Sigmoid colon (tissue), 3 donors: ENCODE data around the gene SMG5.

Experiments
- POLR2A ChIP-seq, 2 donors: fragments of 450-650 bp; IDR thresholded peaks; one replicate each; pipeline ENCODE4 v1.6.1; 2016; ENCODE audit warnings: antibody characterized with exemption in 2 of 2, mild to moderate bottlenecking in 2 of 2, moderate library complexity in 2 of 2
- TF ChIP-seq, protein P1 (sequence below), 4 experiments: fragments of 450-650 bp in 3 of 4; fragments of 200-600 bp in 1 of 4; IDR thresholded peaks; one replicate each; pipeline ENCODE4 v1.5.1; 2016 to 2019; ENCODE audit warnings: antibody characterized with exemption in 4 of 4, mild to moderate bottlenecking in 3 of 4, moderate library complexity in 2 of 4

DNA sequence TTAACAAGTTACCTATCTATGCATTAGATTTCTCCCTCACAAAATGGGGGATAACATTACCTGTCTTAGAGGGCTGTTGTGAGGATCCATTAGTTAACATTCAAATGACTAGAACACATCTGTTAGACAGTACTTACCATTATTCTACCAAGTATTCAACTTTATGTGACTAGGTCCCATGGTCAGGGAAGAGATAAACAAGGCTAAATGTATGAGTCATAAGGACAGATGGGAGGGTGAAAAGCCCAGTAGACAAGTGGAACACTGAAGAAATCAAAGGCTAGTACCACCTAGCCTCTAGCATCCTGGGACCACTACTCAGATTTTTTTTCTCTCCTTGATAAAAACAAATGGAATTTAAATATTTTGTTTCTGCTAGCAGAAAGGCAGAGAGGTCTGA, 25.5 kb upstream of the SMG5 start:
- TF ChIP-seq, protein P1, sequence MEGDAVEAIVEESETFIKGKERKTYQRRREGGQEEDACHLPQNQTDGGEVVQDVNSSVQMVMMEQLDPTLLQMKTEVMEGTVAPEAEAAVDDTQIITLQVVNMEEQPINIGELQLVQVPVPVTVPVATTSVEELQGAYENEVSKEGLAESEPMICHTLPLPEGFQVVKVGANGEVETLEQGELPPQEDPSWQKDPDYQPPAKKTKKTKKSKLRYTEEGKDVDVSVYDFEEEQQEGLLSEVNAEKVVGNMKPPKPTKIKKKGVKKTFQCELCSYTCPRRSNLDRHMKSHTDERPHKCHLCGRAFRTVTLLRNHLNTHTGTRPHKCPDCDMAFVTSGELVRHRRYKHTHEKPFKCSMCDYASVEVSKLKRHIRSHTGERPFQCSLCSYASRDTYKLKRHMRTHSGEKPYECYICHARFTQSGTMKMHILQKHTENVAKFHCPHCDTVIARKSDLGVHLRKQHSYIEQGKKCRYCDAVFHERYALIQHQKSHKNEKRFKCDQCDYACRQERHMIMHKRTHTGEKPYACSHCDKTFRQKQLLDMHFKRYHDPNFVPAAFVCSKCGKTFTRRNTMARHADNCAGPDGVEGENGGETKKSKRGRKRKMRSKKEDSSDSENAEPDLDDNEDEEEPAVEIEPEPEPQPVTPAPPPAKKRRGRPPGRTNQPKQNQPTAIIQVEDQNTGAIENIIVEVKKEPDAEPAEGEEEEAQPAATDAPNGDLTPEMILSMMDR (IDR thresholded peaks at IDR 0.05) = peak in 1 of 4 experiments; percentile 10
- no peak for TF ChIP-seq POLR2A (IDR thresholded peaks at IDR 0.05)
